AG09309 (cell line): ENCODE data around the gene MND1.

Experiments
- DNase-seq: peaks from one replicate; pipeline ENCODE4 v3.0.0-alpha.2; 2010; ENCODE audit warnings: low read depth
- H3K4me3 ChIP-seq: 2 replicates; pipeline ENCODE4 v1.5.1; 2011; ENCODE audit warnings: mild to moderate bottlenecking, low read depth, low read length, moderate library complexity; ENCODE audit not compliant: control insufficient read depth
- TF ChIP-seq, protein P1 (sequence below): IDR thresholded peaks from 2 replicates; pipeline ENCODE4 v1.5.1; 2011; ENCODE audit warnings: mild to moderate bottlenecking, low read depth, low read length, inconsistent platforms; ENCODE audit not compliant: insufficient read depth, control insufficient read depth; ENCODE audit errors: missing control alignments

MND1 gene

DNA sequence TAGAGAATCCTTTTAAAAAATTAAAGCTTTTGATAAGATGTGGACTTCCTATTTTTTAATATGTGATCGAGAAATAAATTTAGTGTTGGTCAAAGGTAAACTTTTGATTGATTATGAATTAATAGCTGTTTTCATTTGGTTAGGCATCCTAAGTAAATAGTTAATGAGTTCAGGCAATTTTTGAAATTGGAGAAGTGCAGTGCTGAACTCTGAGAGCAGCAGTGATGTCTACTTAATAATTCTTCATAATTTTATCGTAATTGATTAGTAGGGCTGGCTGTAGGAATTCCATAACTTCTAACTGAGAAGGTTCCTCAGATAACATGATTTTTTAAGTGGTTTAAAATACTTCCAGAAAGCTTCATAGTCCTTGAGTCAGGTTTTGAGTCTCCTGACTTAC, 1.5 kb downstream of the MND1 start:
- DNase-seq = no peak
- no peak overlapping the region for H3K4me3 ChIP-seq
- TF ChIP-seq, protein P1, sequence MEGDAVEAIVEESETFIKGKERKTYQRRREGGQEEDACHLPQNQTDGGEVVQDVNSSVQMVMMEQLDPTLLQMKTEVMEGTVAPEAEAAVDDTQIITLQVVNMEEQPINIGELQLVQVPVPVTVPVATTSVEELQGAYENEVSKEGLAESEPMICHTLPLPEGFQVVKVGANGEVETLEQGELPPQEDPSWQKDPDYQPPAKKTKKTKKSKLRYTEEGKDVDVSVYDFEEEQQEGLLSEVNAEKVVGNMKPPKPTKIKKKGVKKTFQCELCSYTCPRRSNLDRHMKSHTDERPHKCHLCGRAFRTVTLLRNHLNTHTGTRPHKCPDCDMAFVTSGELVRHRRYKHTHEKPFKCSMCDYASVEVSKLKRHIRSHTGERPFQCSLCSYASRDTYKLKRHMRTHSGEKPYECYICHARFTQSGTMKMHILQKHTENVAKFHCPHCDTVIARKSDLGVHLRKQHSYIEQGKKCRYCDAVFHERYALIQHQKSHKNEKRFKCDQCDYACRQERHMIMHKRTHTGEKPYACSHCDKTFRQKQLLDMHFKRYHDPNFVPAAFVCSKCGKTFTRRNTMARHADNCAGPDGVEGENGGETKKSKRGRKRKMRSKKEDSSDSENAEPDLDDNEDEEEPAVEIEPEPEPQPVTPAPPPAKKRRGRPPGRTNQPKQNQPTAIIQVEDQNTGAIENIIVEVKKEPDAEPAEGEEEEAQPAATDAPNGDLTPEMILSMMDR = no peak

DNA sequence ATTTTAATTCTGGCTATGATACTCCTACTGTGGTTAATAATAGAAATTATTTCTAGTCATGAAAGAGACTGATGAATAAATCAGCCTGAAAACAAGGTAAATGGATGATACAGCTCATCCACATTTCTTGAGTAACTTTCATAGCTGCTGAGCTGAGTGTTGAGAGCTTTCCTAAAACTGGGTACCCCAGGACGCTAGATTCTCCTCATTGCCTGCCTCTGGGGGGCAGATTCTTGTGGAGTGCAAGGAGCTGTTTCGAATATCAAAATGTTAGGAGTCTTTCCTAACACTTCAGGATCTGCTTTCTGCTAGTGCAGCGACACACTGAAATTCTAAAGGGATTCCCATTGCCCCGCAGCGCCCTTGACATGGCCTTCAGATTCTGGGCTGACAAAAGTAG, 2.1 kb downstream of the MND1 start:
- TF ChIP-seq, protein P1 = no peak
- no peak overlapping the region for H3K4me3 ChIP-seq
- no peak for DNase-seq

DNA sequence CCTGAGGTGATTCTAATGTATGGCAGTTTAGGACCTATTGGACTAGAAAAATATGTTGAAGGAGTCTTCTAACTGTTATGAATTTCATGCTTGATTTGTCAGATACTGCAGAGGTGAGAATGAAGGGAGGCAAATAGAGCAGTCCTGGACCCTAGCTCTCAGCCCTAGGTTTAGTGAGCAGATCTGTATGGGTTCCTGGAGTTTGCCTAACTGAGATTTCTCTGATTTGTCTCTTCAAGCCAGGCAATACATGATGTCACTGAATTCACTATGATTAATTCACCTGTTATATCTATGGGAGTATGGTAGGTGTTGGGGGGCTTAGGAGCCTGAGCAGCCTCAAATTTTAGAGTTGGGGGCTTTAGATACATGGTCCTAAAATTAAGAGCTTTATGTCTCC, 2.6 kb downstream of the MND1 start:
- TF ChIP-seq, protein P1 = no peak
- DNase-seq = no peak
- H3K4me3 ChIP-seq = no peak overlapping the region

DNA sequence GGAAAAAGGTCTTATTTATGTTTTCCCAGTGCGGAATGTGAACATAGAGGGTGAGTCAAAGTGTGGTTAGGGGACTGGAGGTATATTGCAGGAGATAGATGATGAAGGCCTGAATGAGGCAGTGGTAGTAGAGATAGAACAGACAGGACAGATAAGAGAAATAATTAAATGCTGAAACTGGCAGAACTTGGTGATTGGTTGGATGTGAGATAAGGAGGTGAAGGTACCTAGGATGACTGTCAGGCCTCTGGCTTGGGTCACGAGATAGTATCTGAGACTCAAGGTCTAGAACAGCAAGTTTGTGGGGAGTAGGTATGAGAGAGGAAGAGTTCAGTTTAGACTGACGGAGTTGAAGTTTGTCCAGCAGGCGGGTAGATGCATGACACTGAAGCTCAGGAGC, 3.5 kb downstream of the MND1 start:
- TF ChIP-seq, protein P1 = no peak
- no peak overlapping the region for H3K4me3 ChIP-seq
- DNase-seq = no peak

DNA sequence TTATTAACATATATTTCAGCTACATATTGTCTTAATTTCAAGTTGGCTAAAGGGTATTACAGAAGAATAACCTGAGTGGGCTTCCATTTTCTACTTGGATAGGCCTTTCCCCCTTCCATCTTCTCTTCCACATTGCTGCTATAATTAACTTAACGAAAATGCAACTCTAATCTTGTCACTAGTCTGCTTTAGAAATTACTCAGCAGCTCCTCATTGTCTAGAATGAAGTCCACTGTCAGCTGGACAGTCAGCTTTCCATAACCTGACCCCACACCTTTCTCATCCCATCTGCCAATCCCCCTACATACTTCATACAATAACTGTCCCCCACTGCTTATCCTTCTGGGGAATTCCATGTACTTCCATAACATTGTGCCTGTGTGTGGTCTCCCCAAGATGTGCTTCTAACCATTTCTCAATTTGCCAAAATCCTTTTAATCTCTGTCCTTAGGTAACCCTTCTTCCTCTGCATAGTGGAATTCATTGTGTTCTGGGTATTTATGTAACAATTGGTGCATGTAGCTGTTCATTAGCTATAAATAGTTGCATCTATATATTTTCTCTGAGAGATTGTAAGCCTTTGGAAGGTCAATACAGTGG, 4.8 kb downstream of the MND1 start:
- DNase-seq = no peak
- no peak overlapping the region for H3K4me3 ChIP-seq
- TF ChIP-seq, protein P1 = no peak

DNA sequence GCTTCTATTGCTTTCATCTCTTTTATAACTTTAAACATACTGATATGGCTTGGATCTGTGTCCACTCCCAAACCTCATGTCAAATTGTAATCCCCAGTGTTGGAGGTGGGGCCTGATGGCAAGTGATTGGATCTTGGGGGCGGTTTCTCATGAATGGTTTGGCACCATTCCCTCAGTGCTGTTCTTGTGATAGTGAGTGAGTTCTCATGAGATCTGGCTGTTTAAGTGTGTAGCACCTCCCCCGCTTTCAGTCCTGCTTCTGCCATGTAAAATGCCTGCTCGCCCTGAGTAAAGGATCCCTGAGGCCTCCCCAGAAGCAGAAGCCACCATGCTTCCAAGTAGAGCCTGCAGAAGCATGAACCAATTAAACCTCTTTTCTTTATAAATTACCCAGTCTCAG, 17.7 kb downstream of the MND1 start:
- no peak overlapping the region for H3K4me3 ChIP-seq
- no peak for DNase-seq
- TF ChIP-seq, protein P1 = no peak

DNA sequence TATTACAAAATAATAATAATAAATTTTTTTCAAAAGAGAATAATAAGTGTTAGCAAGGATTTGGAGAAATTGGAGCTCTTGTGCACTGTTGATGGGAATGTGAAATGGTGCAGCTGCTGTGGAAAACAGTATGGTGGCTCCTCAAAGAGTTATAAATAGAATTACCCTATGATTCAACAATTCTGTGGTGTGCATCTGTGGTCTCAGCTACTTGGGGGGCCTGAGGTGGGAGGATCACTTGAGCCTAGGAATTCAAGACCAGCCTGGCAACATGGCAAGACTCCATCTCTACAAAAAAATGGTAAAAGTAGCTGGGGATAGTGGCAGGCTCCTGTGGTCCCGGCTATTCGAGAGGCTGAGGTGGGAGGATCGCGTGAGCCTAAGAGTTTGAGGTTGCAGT, 19.6 kb downstream of the MND1 start:
- H3K4me3 ChIP-seq = no peak overlapping the region
- TF ChIP-seq, protein P1 = no peak
- DNase-seq = no peak
